Mesenchymal stem cell (in vitro differentiated cells and primary cell): ENCODE measurements around the gene HOXB4.
A peak's percentile ranks its signal among the peaks of the same experiment; 100 is the strongest.

ENCODE experiments used
- DNase-seq: peaks from one replicate; pipeline ENCODE4 v3.0.0-alpha.2; 2013
- H2AFZ ChIP-seq: one replicate; pipeline ENCODE4 v1.6.1; 2013; ENCODE audit warnings: low read depth, mild to moderate bottlenecking, control low read depth, inconsistent platforms, low read length, moderate library complexity
- H2AK5ac ChIP-seq: 2 replicates; pipeline ENCODE4 v1.6.1; 2013; ENCODE audit warnings: low read length, moderate library complexity, mild to moderate bottlenecking, inconsistent platforms; ENCODE audit not compliant: severe bottlenecking
- H2BK120ac ChIP-seq: one replicate; pipeline ENCODE4 v1.6.1; 2013; ENCODE audit warnings: low read depth, mild to moderate bottlenecking, inconsistent platforms, low read length, moderate library complexity
- H2BK12ac ChIP-seq, 2 experiments: one replicate each; pipeline ENCODE4 v1.6.1; 2013; ENCODE audit warnings: inconsistent platforms in 2 of 2, low read length in 2 of 2, mild to moderate bottlenecking in 2 of 2, moderate library complexity in 2 of 2, control low read depth in 1 of 2
- H2BK15ac ChIP-seq: one replicate; pipeline ENCODE4 v1.6.1; 2013; ENCODE audit warnings: mild to moderate bottlenecking, low read depth, inconsistent platforms; ENCODE audit not compliant: poor library complexity, severe bottlenecking
- H2BK5ac ChIP-seq: 2 replicates; pipeline ENCODE4 v1.6.1; 2013; ENCODE audit warnings: low read depth, mild to moderate bottlenecking, low read length, control low read depth, inconsistent platforms; ENCODE audit not compliant: poor library complexity, severe bottlenecking
- H3K14ac ChIP-seq, 2 experiments: one replicate each; pipeline ENCODE4 v1.6.1; 2013; ENCODE audit warnings: inconsistent platforms in 2 of 2, low read length in 2 of 2, control low read depth in 1 of 2, mild to moderate bottlenecking in 1 of 2, moderate library complexity in 1 of 2
- H3K18ac ChIP-seq, 2 experiments: one replicate each; pipeline ENCODE4 v1.6.1; 2013; ENCODE audit warnings: inconsistent platforms in 2 of 2, low read length in 2 of 2, control low read depth in 1 of 2, low read depth in 1 of 2, mild to moderate bottlenecking in 1 of 2
- H3K23ac ChIP-seq, 2 experiments: one replicate each; pipeline ENCODE4 v1.6.1; 2013; ENCODE audit warnings: inconsistent platforms in 2 of 2, low read length in 2 of 2, mild to moderate bottlenecking in 2 of 2, moderate library complexity in 2 of 2, control low read depth in 1 of 2
- H3K27ac ChIP-seq: 2 replicates; pipeline ENCODE4 v1.5.1; 2013; ENCODE audit warnings: mild to moderate bottlenecking, moderate library complexity, low read length, control low read depth, inconsistent platforms; ENCODE audit not compliant: poor library complexity, severe bottlenecking
- H3K27me3 ChIP-seq, 2 experiments: 2 replicates each; pipeline versions ENCODE4 v1.6.1 to v1.7.0; 2013; ENCODE audit warnings: low read length in 2 of 2, mild to moderate bottlenecking in 2 of 2, moderate library complexity in 2 of 2, control low read depth in 1 of 2, inconsistent platforms in 1 of 2; ENCODE audit not compliant: control insufficient read depth in 1 of 2, insufficient read depth in 1 of 2
- H3K36me3 ChIP-seq, 2 experiments: 2 replicates each; pipeline versions ENCODE4 v1.6.1 to v1.7.0; 2013; ENCODE audit warnings: low read length in 2 of 2, control low read depth in 1 of 2, inconsistent platforms in 1 of 2, low read depth in 1 of 2, mild to moderate bottlenecking in 1 of 2; ENCODE audit not compliant: insufficient read depth in 2 of 2, control insufficient read depth in 1 of 2
- H3K4ac ChIP-seq, 2 experiments: one replicate each; pipeline ENCODE4 v1.6.1; 2013; ENCODE audit warnings: inconsistent platforms in 2 of 2, low read length in 2 of 2, mild to moderate bottlenecking in 2 of 2, moderate library complexity in 2 of 2, control low read depth in 1 of 2, low read depth in 1 of 2
- H3K4me1 ChIP-seq: 2 replicates; pipeline ENCODE4 v1.6.1; 2013; ENCODE audit warnings: low read depth, low read length, control low read depth; ENCODE audit not compliant: control insufficient read depth, insufficient read depth
- H3K4me2 ChIP-seq: 2 replicates; pipeline ENCODE4 v1.6.1; 2013; ENCODE audit warnings: low read length, mild to moderate bottlenecking, inconsistent platforms; ENCODE audit not compliant: poor library complexity, severe bottlenecking
- H3K4me3 ChIP-seq, 2 experiments: 2 replicates each; pipeline versions ENCODE4 v1.5.1 to v1.7.0; 2013; ENCODE audit warnings: low read length in 2 of 2, mild to moderate bottlenecking in 2 of 2, control low read depth in 1 of 2, low read depth in 1 of 2; ENCODE audit not compliant: insufficient read depth in 1 of 2
- H3K79me1 ChIP-seq: replicated peaks from 2 replicates; pipeline ENCODE4 v1.6.1; 2013; ENCODE audit warnings: mild to moderate bottlenecking, control low read depth, low read length, inconsistent platforms; ENCODE audit not compliant: poor library complexity, severe bottlenecking
- H3K9ac ChIP-seq: 2 replicates; pipeline ENCODE4 v1.7.0; 2013; ENCODE audit warnings: mild to moderate bottlenecking, low read length, moderate library complexity
- H3K9me3 ChIP-seq: 2 replicates; pipeline ENCODE4 v1.7.0; 2013; ENCODE audit warnings: mild to moderate bottlenecking, low read length; ENCODE audit not compliant: control insufficient read depth
- H4K8ac ChIP-seq: one replicate; pipeline ENCODE4 v1.6.1; 2013; ENCODE audit warnings: inconsistent platforms, mild to moderate bottlenecking, low read length, moderate library complexity
- H4K91ac ChIP-seq: one replicate; pipeline ENCODE4 v1.6.1; 2013; ENCODE audit warnings: mild to moderate bottlenecking, low read length, inconsistent platforms
- WGBS: methylation state at CpG from one replicate; pipeline ENCODE4 v1.1.7; 2013; ENCODE audit warnings: mixed read lengths; 5-methylcytosine and 5-hydroxymethylcytosine counted together

Gene HOXB4

GRCh38 chr17:48576479-48577309 is 1.5 kb downstream of the HOXB4 start:
- H2BK15ac ChIP-seq = no peak overlapping the region
- peaks cover 38% of the 10 kb centered on the region for H3K4me1 ChIP-seq
- peak overlapping the region; percentile 74 for H4K91ac ChIP-seq
- peak overlapping the region; percentile 60 for H3K4me2 ChIP-seq
- peak overlapping the region; percentile 95 for H3K9ac ChIP-seq
- H3K4me3 ChIP-seq = peak overlapping the region; percentile 18 to 96
- peak overlapping the region in 1 of 2 experiments; percentile 88 for H3K14ac ChIP-seq
- under 1% methylated on average over 24 of the region's 43 CpGs for WGBS
- peak overlapping the region; percentile 60 to 98 for H3K4ac ChIP-seq
- H2BK5ac ChIP-seq = peak overlapping the region; percentile 59
- peaks cover 0 to 4% of the 10 kb centered on the region in 2 experiments for H3K27me3 ChIP-seq
- DNase-seq = peak; percentile 84
- peak overlapping the region in 1 of 2 experiments; percentile 91 for H3K23ac ChIP-seq
- H3K36me3 ChIP-seq = peaks cover 10 to 15% of the 10 kb centered on the region in 2 experiments
- no peak overlapping the region for H2AK5ac ChIP-seq
- peak overlapping the region; percentile 37 for H3K27ac ChIP-seq
- H2BK120ac ChIP-seq = peak overlapping the region; percentile 98
- H2AFZ ChIP-seq = no peak overlapping the region
- H3K18ac ChIP-seq = peak overlapping the region; percentile 89 to 97
- H2BK12ac ChIP-seq = peak overlapping the region in 1 of 2 experiments; percentile 7
- H4K8ac ChIP-seq = peak overlapping the region; percentile 73
- H3K9me3 ChIP-seq = no peaks in the 10 kb centered on the region
- peaks cover 5% of the 10 kb centered on the region for H3K79me1 ChIP-seq

GRCh38 chr17:48575673-48576478 is 2.3 kb downstream of the HOXB4 start:
- peak overlapping the region; percentile 98 for H2BK120ac ChIP-seq
- peaks cover 5% of the 10 kb centered on the region for H3K79me1 ChIP-seq
- peak overlapping the region in 1 of 2 experiments; percentile 31 for H3K14ac ChIP-seq
- peaks cover 10 to 15% of the 10 kb centered on the region in 2 experiments for H3K36me3 ChIP-seq
- H4K91ac ChIP-seq = peak overlapping the region; percentile 88
- H3K9ac ChIP-seq = peak overlapping the region; percentile 95
- H3K4me3 ChIP-seq = peak overlapping the region in 1 of 2 experiments; percentile 76
- no peak overlapping the region for H2AFZ ChIP-seq
- no peaks in the 10 kb centered on the region for H3K9me3 ChIP-seq
- H3K27me3 ChIP-seq = peaks cover 0 to 4% of the 10 kb centered on the region in 2 experiments
- peak overlapping the region; percentile 7 for H3K27ac ChIP-seq
- H3K4me2 ChIP-seq = peak overlapping the region; percentile 38
- peak overlapping the region; percentile 24 to 29 for H2BK12ac ChIP-seq
- H2BK5ac ChIP-seq = no peak overlapping the region
- peak overlapping the region; percentile 14 to 79 for H3K4ac ChIP-seq
- 3% methylated on average over 18 of the region's 22 CpGs for WGBS
- peak; percentile 86 for DNase-seq
- no peak overlapping the region for H2BK15ac ChIP-seq
- H2AK5ac ChIP-seq = no peak overlapping the region
- H3K4me1 ChIP-seq = peaks cover 35% of the 10 kb centered on the region
- peak overlapping the region; percentile 94 for H4K8ac ChIP-seq
- peak overlapping the region; percentile 52 to 97 for H3K18ac ChIP-seq
- H3K23ac ChIP-seq = peak overlapping the region; percentile 1 to 91

- Histone ChIP-seq H3K9ac (peak overlapping the region; percentile 95), H3K79me1 (peaks cover 5% of the 10 kb centered on the region), H2BK120ac (peak overlapping the region; percentile 44), H3K27ac (no peak overlapping the region), H3K23ac (no peak overlapping the region), H3K14ac (no peak overlapping the region), H3K36me3 (peaks cover 10 to 15% of the 10 kb centered on the region in 2 experiments), H4K8ac (no peak overlapping the region), H3K18ac (peak overlapping the region in 1 of 2 experiments; percentile 57), H3K9me3 (no peaks in the 10 kb centered on the region), H3K4me3 (peak overlapping the region in 1 of 2 experiments; percentile 76), H3K4me1 (peaks cover 39% of the 10 kb centered on the region), H4K91ac (no peak overlapping the region), H3K27me3 (peaks cover 0 to 4% of the 10 kb centered on the region in 2 experiments), H3K4ac (peak overlapping the region; percentile 37 to 55), H2AK5ac (peak overlapping the region; percentile 32), H2BK5ac (no peak overlapping the region), H2BK12ac (no peak overlapping the region), H3K4me2 (no peak overlapping the region), H2BK15ac (no peak overlapping the region), H2AFZ (no peak overlapping the region)
- DNase-seq = peak; percentile 87
- WGBS = 2% methylated on average over 6 of the region's 7 CpGs
These were observed 3.0 kb downstream of the HOXB4 start for GRCh38 chr17:48575066-48575582.
